Esophagus squamous epithelium (tissue), 4 donors: ENCODE measurements around the gene CASP3.

Experiments
- CTCF ChIP-seq, 6 experiments: fragments of 450-650 bp in 4 of 6; fragments of 200-600 bp in 2 of 6; sonication (generic) in 2 of 6; IDR thresholded peaks; one replicate each; pipeline ENCODE4 v1.5.1; 2016 to 2019; ENCODE audit warnings: antibody characterized with exemption in 6 of 6, mild to moderate bottlenecking in 4 of 6, moderate library complexity in 4 of 6
- POLR2A ChIP-seq, 4 donors: fragments of 450-650 bp; IDR thresholded peaks; one replicate each; pipeline ENCODE4 v1.6.1; 2017; ENCODE audit warnings: antibody characterized with exemption in 4 of 4, mild to moderate bottlenecking in 4 of 4, moderate library complexity in 3 of 4

GRCh38 chr4:184649971-184650855 is 966 bp upstream of the CASP3 start:
- peak in 3 of 6 experiments; percentile 5 to 14 (median 7) for TF ChIP-seq CTCF (IDR thresholded peaks at IDR 0.05)
- TF ChIP-seq POLR2A (IDR thresholded peaks at IDR 0.05) = no peak
